Measurements from ENCODE around the gene CDKN2A. TPM values are rescaled to one million over a fixed set of nuclear protein-coding genes. Genes with fewer than 3 reads are reported as not detected.

Gene CDKN2A
- total RNA-seq, 1 donor from 2014 or later = not detected

DNA sequence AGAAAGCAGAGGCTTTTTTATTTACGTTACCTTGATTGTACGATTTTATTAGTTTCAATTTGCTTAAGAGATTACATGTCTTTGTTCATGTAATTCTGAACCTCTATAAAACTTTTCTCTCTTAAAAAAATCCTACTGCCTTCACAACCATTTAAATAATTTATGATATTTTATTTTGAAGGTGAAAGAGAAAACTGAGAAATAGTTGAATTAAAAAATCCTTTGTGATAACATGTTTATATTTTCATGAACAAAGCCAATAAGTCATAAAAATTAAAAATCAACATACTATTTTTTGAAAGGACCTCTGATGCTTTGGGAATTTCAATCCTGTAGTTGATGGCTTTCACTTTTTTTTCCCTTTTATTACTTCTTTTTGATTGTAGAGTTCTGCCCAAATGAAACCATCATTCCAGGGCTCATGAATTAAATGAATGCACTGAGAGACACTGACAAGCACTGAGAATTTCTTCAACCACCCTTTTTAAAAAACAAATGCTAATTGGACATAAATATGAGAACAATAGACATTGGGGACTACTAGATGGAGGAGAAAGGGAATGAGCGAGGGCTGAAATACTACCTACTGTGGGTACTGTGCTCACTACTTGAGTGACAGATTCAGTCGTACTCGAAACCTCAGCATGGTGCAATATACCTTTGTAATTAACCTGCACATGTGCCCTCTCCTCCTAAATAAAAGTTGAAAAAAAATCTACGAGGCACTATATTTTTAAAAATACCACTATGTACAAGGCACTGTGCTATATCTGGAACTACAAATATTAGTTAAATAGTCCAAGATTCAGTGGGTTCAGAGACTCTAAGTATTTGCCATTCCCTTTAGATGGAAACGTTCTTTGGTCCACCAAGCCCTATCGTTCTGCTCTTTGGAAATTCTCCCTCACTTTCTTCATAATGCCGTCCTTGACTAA is 5.9 kb downstream of the CDKN2A start:
- Mint-ChIP-seq H3K27me3 (ENCODE audit: unreplicated experiment) (peaks cover 22% of the 10 kb centered on the region), H3K4me3 (ENCODE audit: unreplicated experiment) (no peak overlapping the region), H3K4me1 (ENCODE audit: low read depth, unreplicated experiment) (no peaks in the 10 kb centered on the region), H3K36me3 (ENCODE audit: unreplicated experiment) (no peaks in the 10 kb centered on the region), H3K9me3 (ENCODE audit: unreplicated experiment) (peaks cover 6% of the 10 kb centered on the region), H3K27ac (ENCODE audit: unreplicated experiment) (no peak overlapping the region)
- DNase-seq = no peak
- TF ChIP-seq, protein P1, sequence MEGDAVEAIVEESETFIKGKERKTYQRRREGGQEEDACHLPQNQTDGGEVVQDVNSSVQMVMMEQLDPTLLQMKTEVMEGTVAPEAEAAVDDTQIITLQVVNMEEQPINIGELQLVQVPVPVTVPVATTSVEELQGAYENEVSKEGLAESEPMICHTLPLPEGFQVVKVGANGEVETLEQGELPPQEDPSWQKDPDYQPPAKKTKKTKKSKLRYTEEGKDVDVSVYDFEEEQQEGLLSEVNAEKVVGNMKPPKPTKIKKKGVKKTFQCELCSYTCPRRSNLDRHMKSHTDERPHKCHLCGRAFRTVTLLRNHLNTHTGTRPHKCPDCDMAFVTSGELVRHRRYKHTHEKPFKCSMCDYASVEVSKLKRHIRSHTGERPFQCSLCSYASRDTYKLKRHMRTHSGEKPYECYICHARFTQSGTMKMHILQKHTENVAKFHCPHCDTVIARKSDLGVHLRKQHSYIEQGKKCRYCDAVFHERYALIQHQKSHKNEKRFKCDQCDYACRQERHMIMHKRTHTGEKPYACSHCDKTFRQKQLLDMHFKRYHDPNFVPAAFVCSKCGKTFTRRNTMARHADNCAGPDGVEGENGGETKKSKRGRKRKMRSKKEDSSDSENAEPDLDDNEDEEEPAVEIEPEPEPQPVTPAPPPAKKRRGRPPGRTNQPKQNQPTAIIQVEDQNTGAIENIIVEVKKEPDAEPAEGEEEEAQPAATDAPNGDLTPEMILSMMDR (IDR thresholded peaks at IDR 0.05; ENCODE audit: partially characterized antibody, unreplicated experiment) = no peak

DNA sequence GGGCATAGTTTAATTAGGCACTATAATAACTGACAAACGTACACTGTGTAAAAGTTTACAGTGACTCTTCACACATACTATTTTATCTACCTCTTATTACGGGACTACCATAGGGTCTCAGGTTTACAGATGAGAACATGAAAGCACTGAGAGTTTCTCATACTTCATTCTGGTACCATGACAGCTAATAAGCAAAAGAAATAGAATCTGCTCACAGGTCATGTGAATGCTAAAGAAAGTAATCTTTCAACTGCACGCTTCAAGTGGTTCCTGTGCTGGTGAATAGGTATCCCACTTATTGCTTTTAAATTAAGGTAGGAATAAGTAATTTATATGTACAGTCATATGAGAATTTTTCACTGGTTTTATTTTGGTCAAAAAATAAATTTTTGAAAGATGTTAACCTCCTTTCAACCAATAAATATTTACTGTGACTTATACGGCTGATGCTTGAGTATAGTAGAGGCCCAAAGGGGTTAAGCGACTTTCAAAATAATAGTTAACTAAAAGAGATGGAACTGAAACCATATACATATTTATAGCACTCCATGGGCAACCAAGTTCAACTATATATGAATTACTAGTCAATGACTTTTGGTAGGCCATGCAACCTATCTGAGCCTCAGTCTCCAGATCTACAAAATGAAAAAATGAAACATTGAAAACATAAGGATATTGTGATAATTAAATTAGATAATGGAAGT is 8.1 kb downstream of the CDKN2A start:
- no peaks in the 10 kb centered on the region for H3K36me3 Mint-ChIP-seq (ENCODE audit: unreplicated experiment)
- H3K4me3 Mint-ChIP-seq (ENCODE audit: unreplicated experiment) = no peak overlapping the region
- no peak overlapping the region for H3K27ac Mint-ChIP-seq (ENCODE audit: unreplicated experiment)
- peaks cover 6% of the 10 kb centered on the region for H3K9me3 Mint-ChIP-seq (ENCODE audit: unreplicated experiment)
- H3K4me1 Mint-ChIP-seq (ENCODE audit: low read depth, unreplicated experiment) = no peaks in the 10 kb centered on the region
- H3K27me3 Mint-ChIP-seq (ENCODE audit: unreplicated experiment) = peaks cover 20% of the 10 kb centered on the region
- TF ChIP-seq, protein P1 (IDR thresholded peaks at IDR 0.05; ENCODE audit: partially characterized antibody, unreplicated experiment) = no peak
- no peak for DNase-seq

DNA sequence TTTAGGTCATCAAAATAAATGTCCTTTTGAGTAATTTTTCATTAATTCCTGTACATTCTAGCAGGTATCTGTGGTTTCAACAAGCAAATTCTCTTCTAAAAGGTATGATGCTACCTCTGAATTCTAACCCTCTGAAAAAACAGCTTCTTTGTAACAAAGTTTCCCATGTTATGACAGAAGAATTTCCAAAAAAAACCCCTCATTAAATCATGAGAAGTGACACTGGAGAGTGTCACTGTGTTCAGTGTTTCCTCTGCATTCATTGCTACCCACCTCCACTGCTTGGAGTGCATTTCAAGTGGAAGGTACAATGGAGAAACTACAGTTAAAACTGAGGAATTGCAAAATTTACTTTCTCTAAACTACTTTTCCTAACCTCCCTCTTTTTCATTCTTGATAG is 10.1 kb downstream of the CDKN2A start:
- Mint-ChIP-seq H3K4me1 (ENCODE audit: low read depth, unreplicated experiment) (no peaks in the 10 kb centered on the region), H3K27ac (ENCODE audit: unreplicated experiment) (no peak overlapping the region), H3K9me3 (ENCODE audit: unreplicated experiment) (peaks cover 6% of the 10 kb centered on the region), H3K4me3 (ENCODE audit: unreplicated experiment) (no peak overlapping the region), H3K36me3 (ENCODE audit: unreplicated experiment) (peaks cover 4% of the 10 kb centered on the region), H3K27me3 (ENCODE audit: unreplicated experiment) (peaks cover 15% of the 10 kb centered on the region)
- no peak for DNase-seq
- TF ChIP-seq, protein P1 (IDR thresholded peaks at IDR 0.05; ENCODE audit: partially characterized antibody, unreplicated experiment) = no peak

DNA sequence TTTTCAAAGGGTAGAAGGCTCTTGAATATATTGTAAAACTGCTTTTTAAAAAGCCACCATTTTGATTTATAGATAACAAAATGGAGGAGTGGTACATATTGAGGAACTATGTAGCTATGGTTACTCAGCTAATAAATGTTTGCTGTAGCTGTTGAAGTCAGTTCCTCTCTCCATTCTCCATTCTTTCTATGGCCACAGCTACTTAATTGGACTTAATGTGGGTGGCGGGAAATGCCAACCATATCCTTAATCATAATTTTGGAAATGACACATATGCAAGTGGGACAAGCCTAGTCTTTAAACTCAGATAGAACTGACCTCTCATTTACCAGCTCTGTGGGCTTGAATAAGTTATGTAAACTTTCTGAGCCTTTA is 10.6 kb downstream of the CDKN2A start:
- no peak overlapping the region for H3K27ac Mint-ChIP-seq (ENCODE audit: unreplicated experiment)
- peaks cover 5% of the 10 kb centered on the region for H3K36me3 Mint-ChIP-seq (ENCODE audit: unreplicated experiment)
- H3K27me3 Mint-ChIP-seq (ENCODE audit: unreplicated experiment) = peaks cover 18% of the 10 kb centered on the region
- no peak for DNase-seq
- TF ChIP-seq, protein P1 (IDR thresholded peaks at IDR 0.05; ENCODE audit: partially characterized antibody, unreplicated experiment) = no peak
- H3K4me3 Mint-ChIP-seq (ENCODE audit: unreplicated experiment) = no peak overlapping the region
- peaks cover 6% of the 10 kb centered on the region for H3K9me3 Mint-ChIP-seq (ENCODE audit: unreplicated experiment)
- H3K4me1 Mint-ChIP-seq (ENCODE audit: low read depth, unreplicated experiment) = no peaks in the 10 kb centered on the region

Data from glutamatergic neuron (in vitro differentiated cells).